ENCODE results near the gene KIAA1671. TPM values are rescaled to one million over a fixed set of nuclear protein-coding genes. Genes with fewer than 3 reads are reported as not detected.

Gene KIAA1671
- 7.4 and 11.7 TPM in 2 replicates for total RNA-seq

GRCh38 chr22:24951942-24952836 is at the start of gene KIAA1671:
KIAA1671 (plus strand) TSS chr22:24952716; CDS start chr22:25028000, 75,284 bp downstream.

GRCh38 chr22:25199731-25200520 is 247.4 kb downstream of the KIAA1671 start, which contains the start of gene CRYBB3:
CRYBB3 (plus strand) TSS chr22:25199858; CDS start chr22:25201397, 1,539 bp downstream.

DNA sequence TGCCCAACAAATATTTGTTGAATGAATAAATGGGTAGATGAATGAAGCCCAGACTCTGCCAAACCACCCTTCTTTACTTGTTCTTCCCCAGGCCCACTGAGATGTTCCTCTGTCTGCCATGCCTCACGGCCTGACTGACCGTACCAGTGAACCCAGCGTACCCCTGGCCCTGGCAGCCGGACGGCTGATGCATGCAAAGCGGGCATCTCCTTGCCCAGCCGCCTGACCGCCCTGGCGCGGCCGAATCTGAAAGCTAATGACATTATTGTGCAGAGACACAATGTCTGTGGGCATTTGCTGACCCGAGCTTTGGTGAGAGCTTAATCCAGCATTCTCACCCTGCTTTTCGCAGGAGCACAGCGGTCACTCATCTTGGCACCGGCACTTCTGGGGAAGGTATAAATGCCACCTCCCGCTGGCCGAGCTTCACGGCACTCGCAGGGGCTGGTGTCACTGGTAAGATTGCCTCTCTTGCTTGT is 266.7 kb downstream of the KIAA1671 start, which contains the start of gene CRYBB2:
TSS of gene CRYBB2 (plus strand) at position 429 of the 479 bp plus-strand sequence. CDS start 1,791 bp downstream, outside the sequence.

Other genes with a start within 250 kb of the KIAA1671 start
- not detected in 2 replicates for gene PIWIL3, start 178.0 kb upstream of the KIAA1671 start, total RNA-seq
- 0.32 TPM in 1 of 2 replicates, not detected in the other for gene SGSM1, start 146.5 kb upstream of the KIAA1671 start, total RNA-seq
- not detected in 2 replicates for gene LHFPL7, start 6.0 kb upstream of the KIAA1671 start, total RNA-seq
- not detected in 2 replicates for gene CRYBB3, start 247.1 kb downstream of the KIAA1671 start, total RNA-seq

Data from cardiac atrium fibroblast (primary cell).